Anterior cingulate cortex (tissue), 58 donors: ENCODE measurements around the gene TBC1D4.

Experiments used
- DNase-seq, 58 donors: peaks; one replicate each; lab custom pipeline; 2025; lab: John Stamatoyannopoulos, UW

The TBC1D4 gene

DNA sequence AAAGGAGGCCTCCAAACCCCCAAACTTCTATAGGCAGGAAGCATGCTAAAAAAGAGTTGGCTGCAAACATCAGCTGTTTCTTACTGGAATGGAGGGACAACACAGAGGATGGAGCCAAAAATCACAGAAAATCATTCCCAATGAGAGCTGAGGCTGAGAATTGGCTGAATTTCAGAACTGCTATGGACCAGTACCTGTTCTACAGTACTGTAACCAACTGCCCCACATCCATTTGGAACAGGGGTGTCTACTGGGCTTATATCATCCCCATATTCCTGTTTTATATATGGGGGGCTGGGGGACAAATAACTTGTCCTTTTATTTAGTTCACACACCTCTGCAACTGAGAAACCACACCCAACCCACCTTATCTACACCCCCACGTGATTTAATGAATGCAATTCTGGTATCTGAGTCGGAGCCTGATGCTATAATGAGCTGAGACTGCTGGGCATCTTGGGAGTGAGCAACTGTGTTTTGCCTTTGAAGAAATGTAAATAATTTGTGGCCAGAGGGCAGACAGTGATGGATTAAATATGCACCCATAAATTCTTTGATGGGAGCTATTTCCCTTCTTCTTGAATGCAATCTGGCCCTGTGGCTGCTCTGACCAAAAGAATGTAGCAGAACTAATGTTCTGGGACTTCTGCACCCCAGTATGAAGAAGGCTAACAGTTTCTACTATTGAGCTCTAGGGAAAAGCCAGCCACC lies 82.6 kb downstream of the TBC1D4 start:
- DNase-seq = no peak

DNA sequence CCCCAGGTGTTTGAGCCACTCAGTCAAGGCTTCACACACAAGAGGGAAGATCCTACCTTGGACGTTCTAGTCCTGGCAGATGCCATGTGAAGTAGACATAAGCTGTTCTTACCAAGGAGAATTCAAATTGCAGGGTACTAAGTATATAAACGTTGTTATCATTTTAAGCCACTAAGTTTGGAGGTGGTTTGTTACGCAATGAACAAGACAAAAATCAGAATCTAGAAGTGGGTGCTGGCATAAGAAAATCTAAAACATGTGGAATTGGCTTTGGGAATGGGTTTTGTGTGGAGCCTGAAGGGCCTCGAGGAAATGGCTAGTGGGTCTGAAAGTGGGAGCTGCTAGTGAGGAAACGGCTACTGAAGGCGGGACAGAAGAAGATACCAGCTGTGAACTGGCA lies 83.9 kb downstream of the TBC1D4 start:
- DNase-seq = no peak

GRCh38 chr13:75395901-75396300 lies 86.1 kb downstream of the TBC1D4 start:
- DNase-seq = no peak

GRCh38 chr13:75395066-75395465 lies 86.9 kb downstream of the TBC1D4 start:
- DNase-seq = no peak

GRCh38 chr13:75393839-75394520 lies 88.0 kb downstream of the TBC1D4 start:
- DNase-seq = no peak

GRCh38 chr13:75391432-75392100 lies 90.4 kb downstream of the TBC1D4 start:
- DNase-seq = no peak

DNA sequence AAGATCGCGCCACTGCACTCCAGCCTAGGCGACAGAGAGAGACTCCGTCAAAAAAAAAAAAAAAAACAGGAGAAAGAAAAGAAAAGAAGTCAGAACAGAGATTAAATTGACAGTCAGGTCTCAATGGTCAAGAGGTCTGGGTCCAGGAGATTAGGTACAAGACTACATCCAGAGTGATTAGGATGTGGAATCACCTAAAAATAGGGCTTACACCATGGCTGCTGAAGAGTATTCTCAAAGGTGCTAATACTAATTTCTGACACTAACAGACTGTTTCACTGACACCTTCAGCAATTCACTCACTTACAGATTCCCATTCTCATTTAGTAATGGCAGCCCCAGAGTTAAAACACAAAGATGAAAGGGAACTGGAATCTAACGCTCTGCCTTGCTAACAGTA lies 91.7 kb downstream of the TBC1D4 start:
- no peak for DNase-seq

- no peak for DNase-seq
Observed at GRCh38 chr13:75385708-75386083, 96.3 kb downstream of the TBC1D4 start.

- no peak for DNase-seq
Observed at GRCh38 chr13:75384879-75385707, 96.9 kb downstream of the TBC1D4 start.

- DNase-seq = no peak
Observed at GRCh38 chr13:75383064-75383715, 98.8 kb downstream of the TBC1D4 start.

DNA sequence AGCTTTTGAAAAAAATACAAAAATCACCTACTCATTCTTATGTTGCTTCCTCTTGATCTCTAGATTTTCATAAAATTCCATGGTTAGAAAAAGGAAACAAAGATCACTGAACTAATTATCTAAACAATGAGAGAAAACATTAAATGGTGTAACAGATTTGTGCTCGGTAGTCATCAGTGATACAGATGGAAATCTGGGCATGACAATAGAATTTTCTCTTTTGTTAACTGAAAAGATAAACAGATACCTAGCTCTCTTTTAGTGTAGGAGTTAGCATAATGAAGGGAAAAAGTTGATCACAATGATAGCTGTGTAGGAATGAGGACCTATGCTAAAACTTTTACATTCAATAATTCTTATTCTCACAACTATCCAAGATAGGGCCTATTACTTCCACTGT lies 103.7 kb downstream of the TBC1D4 start:
- DNase-seq = no peak

DNA sequence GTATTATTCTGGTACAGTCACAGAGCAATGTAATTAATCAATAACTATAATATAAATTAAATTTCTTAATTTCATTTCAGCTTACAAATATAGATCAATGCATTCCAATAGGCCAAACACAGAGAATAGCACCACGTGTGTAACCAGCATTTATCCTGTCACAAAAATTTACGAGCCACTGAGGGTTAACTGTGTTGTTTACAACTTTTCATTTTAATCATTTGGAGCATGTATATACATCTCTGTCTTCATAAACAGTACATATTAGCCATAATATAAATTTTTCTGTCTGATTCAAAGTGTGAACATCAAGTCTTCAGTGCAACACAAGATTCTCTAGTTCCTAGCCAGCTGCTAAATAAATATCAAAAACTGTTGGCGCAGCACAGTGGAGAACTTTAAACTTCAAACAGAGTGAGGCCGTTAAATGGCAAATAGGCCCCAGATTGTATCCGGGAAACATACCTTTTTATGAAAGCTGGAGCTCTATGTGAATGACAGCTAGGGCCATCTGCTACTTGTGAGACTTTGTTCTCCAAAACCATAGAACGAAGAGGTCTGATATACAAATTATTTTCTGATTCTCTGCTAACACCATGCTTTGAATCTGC lies 105.1 kb downstream of the TBC1D4 start:
- DNase-seq = no peak

DNA sequence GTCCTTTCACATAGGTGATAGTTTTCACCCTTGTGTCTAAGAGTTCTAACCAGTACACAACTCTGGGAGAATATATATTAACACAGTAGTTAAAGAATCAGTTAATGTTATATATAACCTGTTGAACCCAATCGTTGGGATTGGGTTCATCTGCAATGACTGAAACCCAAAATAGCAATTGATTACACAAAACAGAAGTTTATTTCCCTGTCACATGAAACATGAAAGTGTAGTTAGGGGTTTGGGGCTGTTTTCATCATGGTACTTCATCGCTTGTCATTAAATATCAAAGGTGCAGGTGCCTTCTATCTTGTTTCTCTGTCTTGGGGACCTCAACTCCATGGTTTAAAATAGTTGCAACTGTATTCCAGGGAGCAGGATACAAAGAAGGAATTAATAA lies 106.6 kb downstream of the TBC1D4 start:
- no peak for DNase-seq

DNA sequence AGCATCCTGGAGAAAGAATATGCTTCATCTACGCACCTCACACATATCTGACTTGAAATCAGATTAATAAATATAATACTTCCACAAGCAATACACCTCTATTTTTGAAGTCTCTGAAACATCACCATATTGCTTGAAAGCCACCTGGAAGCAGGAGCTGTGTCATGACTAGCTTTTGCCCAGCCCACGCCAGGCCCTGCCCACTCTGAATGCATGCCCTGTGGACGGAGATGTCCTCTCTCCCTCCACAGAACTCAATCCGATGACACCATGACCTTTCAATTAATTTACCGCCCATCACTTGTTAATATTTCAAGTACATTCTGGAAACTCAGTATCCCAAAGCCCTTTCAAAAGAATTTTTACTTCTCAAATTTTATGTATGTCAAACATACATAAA lies 108.0 kb downstream of the TBC1D4 start:
- no peak for DNase-seq

GRCh38 chr13:75372923-75373841 lies 108.8 kb downstream of the TBC1D4 start:
- no peak for DNase-seq

DNA sequence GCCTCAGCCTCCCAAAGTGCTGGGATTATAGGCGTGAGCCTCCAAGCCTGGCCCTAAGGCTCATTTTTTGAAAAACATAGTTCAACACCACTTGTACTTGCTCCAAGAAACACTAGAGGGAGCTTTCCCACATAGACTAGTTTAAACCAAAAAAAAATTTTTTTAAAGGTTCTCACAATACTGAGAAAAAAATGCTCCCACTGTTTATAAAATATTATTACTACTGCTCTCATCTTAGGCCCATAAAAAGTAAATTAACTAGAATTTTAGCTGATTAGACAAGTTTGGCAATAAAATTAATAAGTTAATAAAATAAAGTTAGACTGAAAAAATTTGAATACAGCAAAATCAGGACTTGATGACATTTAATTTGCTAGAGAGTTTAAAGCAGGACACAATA lies 109.5 kb downstream of the TBC1D4 start:
- DNase-seq = no peak

- no peak for DNase-seq
Observed at GRCh38 chr13:75371203-75371602, 110.8 kb downstream of the TBC1D4 start.

DNA sequence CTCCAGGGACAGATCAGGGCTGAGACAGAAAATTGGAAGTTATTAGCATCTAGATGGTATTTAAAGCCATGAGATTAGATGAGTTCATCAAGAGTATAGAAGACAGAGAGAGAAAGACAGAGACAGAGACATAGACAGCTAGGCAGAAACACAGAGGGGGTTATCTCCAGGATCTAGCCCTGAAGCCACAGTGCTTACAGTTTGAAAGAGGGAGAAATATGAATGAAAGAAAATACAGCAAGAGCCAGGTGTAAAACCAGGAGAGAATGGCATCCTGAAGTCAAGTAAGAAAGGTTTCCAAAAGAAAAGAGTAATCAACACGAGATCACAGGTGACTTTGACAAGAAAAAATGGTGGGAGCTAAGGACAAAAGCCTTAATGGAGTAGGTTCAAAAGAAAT lies 111.2 kb downstream of the TBC1D4 start:
- no peak for DNase-seq

GRCh38 chr13:75369981-75370380 lies 112.0 kb downstream of the TBC1D4 start:
- no peak for DNase-seq
